HepG2 (cell line): ENCODE data around the gene SLC6A4. TPM values are rescaled to one million over a fixed set of nuclear protein-coding genes. Genes with fewer than 3 reads are reported as not detected.
A peak's percentile ranks its signal among the peaks of the same experiment; 100 is the strongest.

ENCODE experiments used
- EED ChIP-seq: sonication (generic); formaldehyde crosslinking; IDR thresholded peaks from 2 replicates; pipeline ENCODE4 v1.5.0; 2020; ENCODE audit warnings: mild to moderate bottlenecking, missing genetic modification reagents
- JUNB ChIP-seq: sonication (generic); formaldehyde crosslinking; IDR thresholded peaks from 2 replicates; pipeline ENCODE4 v1.8.0; 2022; ENCODE audit warnings: missing genetic modification reagents, mild to moderate bottlenecking, borderline replicate concordance
- KLF12 ChIP-seq: sonication (generic); formaldehyde crosslinking; IDR thresholded peaks from 2 replicates; pipeline ENCODE4 v1.4.0; 2020; ENCODE audit warnings: missing genetic modification reagents, borderline replicate concordance
- KLF16 ChIP-seq, 2 experiments: sonication (generic) in 1 of 2; formaldehyde crosslinking in 1 of 2; IDR thresholded peaks; 2 replicates each; pipeline versions ENCODE4 v1.6.1 to v1.8.0; 2016 to 2023; ENCODE audit warnings: missing genetic modification reagents in 2 of 2, missing compliant biosample characterization in 1 of 2
- MYPOP ChIP-seq: sonication (generic); formaldehyde crosslinking; IDR thresholded peaks from 2 replicates; pipeline ENCODE4 v1.8.1; 2023; ENCODE audit warnings: mild to moderate bottlenecking, moderate library complexity, missing genetic modification reagents
- NFE2L2 ChIP-seq: fragments of 150-350 bp; IDR thresholded peaks from 2 replicates; pipeline ENCODE4 v1.6.1; 2014; ENCODE audit warnings: low read length
- RFX5 ChIP-seq: IDR thresholded peaks from 2 replicates; pipeline ENCODE4 v1.6.1; 2011; ENCODE audit warnings: low read depth, low read length, improper control_type of control experiment
- TP53 ChIP-seq: sonication (generic); formaldehyde crosslinking; conservative IDR thresholded peaks from 2 replicates; pipeline ENCODE4 v1.4.0; 2020; ENCODE audit warnings: missing genetic modification reagents
- TRIM22 ChIP-seq: fragments of 450-650 bp; IDR thresholded peaks from 2 replicates; pipeline ENCODE4 v1.6.1; 2017
- UBTF ChIP-seq: sonication (generic); formaldehyde crosslinking; IDR thresholded peaks from 2 replicates; pipeline ENCODE4 v1.4.0; 2020; ENCODE audit warnings: mild to moderate bottlenecking, missing genetic modification reagents
- ZBTB39 ChIP-seq: sonication (generic); formaldehyde crosslinking; IDR thresholded peaks from 2 replicates; pipeline ENCODE4 v1.5.0; 2020; ENCODE audit warnings: missing genetic modification reagents
- ZNF10 ChIP-seq: sonication (generic); formaldehyde crosslinking; IDR thresholded peaks from 2 replicates; pipeline ENCODE4 v1.4.0; 2020; ENCODE audit warnings: mild to moderate bottlenecking, low read depth, missing genetic modification reagents, borderline replicate concordance
- ZNF44 ChIP-seq: sonication (generic); formaldehyde crosslinking; IDR thresholded peaks from 2 replicates; pipeline ENCODE4 v1.5.1; 2020; ENCODE audit warnings: mild to moderate bottlenecking, missing genetic modification reagents
- ZNF879 ChIP-seq: sonication (generic); formaldehyde crosslinking; IDR thresholded peaks from 2 replicates; pipeline ENCODE4 v1.8.1; 2023; ENCODE audit warnings: missing genetic modification reagents
- polyA plus RNA-seq, 8 experiments: library from polyadenylated mRNA; depleted of rRNA in 3 of 8; stranded (reverse) in 7 of 8; unstranded in 1 of 8; fragments of >200 nt; fragmentation: Illumina TruSeq in 4 of 8; extraction: Trizol in 4 of 8; gene quantifications; 2 replicates each; pipeline versions ENCODE4 v1.2.1 to v1.2.3, GENCODE V29; 2011 to 2016; ENCODE audit warnings: low read depth in 4 of 8, missing spikeins in 1 of 8, mixed read lengths in 1 of 8; ENCODE audit not compliant: insufficient read depth in 1 of 8
- total RNA-seq, 5 experiments: library from RNA; depleted of rRNA; stranded (reverse); fragments of >200 nt; fragmentation: Illumina TruSeq; extraction: Trizol; gene quantifications; 2 replicates each; pipeline ENCODE4 v1.2.3, GENCODE V29; 2016; ENCODE audit warnings: low read depth in 1 of 5
- TF ChIP-seq, protein P1 (sequence below): sonication (generic); formaldehyde crosslinking; IDR thresholded peaks from 2 replicates; pipeline ENCODE4 v1.4.0; 2020; ENCODE audit warnings: missing genetic modification reagents, mild to moderate bottlenecking, borderline replicate concordance
- TF ChIP-seq, protein P2 (sequence below): sonication (generic); formaldehyde crosslinking; conservative IDR thresholded peaks from 2 replicates; pipeline ENCODE4 v1.4.0; 2020; ENCODE audit warnings: missing genetic modification reagents

SLC6A4 gene
- total and polyA plus RNA-seq, 2 of the 13 experiments (the other 11 are each of a cell fraction or from before 2014, with no cell fraction given): 7.6 to 20.3 TPM

DNA sequence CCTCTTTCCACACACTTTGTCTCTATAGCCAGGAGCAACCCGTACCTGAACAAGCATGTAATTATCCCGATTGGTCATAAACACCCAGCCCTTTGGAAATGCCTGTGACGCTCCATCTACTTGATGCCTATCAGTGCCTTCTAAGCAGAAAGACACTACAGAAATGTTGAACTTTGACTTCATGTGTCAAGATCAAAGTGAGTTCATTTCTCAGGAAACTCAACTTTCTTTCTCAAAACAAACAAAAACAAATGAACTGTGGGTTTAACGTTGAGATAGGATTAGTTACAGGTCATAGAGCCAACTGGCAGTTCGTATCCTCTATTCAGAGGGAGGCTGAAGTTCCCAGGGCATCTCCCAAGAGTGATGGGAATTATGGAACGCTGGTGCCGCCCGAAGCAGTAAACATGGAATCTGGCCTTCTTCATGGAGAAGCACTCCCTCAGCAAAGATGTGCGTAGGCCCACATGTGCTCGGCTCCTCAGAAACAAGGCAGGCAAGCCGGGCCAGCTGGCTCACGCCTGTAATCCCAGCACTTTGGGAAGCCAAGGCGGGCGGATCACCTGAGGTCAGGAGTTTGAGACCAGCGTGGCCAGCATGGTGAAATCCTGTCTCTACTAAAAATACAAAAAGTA, 9.5 kb downstream of the SLC6A4 start (continued):
- TF ChIP-seq, protein P1, sequence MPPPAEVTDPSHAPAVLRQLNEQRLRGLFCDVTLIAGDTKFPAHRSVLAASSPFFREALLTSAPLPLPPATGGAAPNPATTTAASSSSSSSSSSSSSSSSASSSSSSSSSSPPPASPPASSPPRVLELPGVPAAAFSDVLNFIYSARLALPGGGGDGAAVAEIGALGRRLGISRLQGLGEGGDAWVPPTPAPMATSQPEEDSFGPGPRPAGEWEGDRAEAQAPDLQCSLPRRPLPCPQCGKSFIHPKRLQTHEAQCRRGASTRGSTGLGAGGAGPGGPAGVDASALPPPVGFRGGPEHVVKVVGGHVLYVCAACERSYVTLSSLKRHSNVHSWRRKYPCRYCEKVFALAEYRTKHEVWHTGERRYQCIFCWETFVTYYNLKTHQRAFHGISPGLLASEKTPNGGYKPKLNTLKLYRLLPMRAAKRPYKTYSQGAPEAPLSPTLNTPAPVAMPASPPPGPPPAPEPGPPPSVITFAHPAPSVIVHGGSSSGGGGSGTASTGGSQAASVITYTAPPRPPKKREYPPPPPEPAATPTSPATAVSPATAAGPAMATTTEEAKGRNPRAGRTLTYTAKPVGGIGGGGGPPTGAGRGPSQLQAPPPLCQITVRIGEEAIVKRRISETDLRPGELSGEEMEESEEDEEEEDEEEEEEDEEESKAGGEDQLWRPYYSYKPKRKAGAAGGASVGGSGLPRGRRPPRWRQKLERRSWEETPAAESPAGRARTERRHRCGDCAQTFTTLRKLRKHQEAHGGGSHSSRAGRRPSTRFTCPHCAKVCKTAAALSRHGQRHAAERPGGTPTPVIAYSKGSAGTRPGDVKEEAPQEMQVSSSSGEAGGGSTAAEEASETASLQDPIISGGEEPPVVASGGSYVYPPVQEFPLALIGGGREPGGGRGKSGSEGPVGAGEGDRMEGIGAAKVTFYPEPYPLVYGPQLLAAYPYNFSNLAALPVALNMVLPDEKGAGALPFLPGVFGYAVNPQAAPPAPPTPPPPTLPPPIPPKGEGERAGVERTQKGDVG (CRISPR knock-in tag): no peak
- TF ChIP-seq ZNF10: no peak
- TF ChIP-seq EED: no peak
- no peak for TF ChIP-seq ZNF879
- TF ChIP-seq, protein P2, sequence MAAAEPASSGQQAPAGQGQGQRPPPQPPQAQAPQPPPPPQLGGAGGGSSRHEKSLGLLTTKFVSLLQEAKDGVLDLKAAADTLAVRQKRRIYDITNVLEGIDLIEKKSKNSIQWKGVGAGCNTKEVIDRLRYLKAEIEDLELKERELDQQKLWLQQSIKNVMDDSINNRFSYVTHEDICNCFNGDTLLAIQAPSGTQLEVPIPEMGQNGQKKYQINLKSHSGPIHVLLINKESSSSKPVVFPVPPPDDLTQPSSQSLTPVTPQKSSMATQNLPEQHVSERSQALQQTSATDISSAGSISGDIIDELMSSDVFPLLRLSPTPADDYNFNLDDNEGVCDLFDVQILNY: no peak
- peak; percentile 33; the same call in 1 of the 2 replicates for TF ChIP-seq UBTF
- no peak for TF ChIP-seq RFX5
- TF ChIP-seq TP53 (CRISPR knock-in tag): no peak
- TF ChIP-seq KLF12 (CRISPR knock-in tag): no peak
- TF ChIP-seq ZBTB39 (CRISPR knock-in tag): no peak
- no peak for TF ChIP-seq TRIM22
- no peak for TF ChIP-seq NFE2L2
- TF ChIP-seq MYPOP (CRISPR knock-in tag): peak; percentile 13; the same call in 1 of the 2 replicates
- no peak for TF ChIP-seq ZNF44 (CRISPR knock-in tag)
- TF ChIP-seq JUNB (CRISPR knock-in tag): no peak
- no peak for TF ChIP-seq KLF16 (CRISPR knock-in tag; IDR thresholded peaks at IDR 0.05)
